ENCODE measurements around the gene CD276.
"Not testable (repeated sequence)": the region's sequence is repeated elsewhere in the genome, so short reads cannot be mapped to it uniquely, and the experiment has no call there.

CD276 gene

GRCh38 chr15:73709686-73710085 lies 25.5 kb downstream of the CD276 start:
- no peak for DNase-seq (ENCODE audit: low read depth in 3 of 3)

GRCh38 chr15:73710321-73710720 lies 26.1 kb downstream of the CD276 start:
- DNase-seq (ENCODE audit: low read depth in 3 of 3), result no peak

GRCh38 chr15:73711526-73711925 lies 27.3 kb downstream of the CD276 start:
- DNase-seq (ENCODE audit: low read depth in 3 of 3), result no peak

GRCh38 chr15:73712107-73712506 lies 27.9 kb downstream of the CD276 start:
- no peak for DNase-seq (ENCODE audit: low read depth in 3 of 3)

- no peak for DNase-seq (ENCODE audit: low read depth in 3 of 3)
These were observed 30.6 kb downstream of the CD276 start for GRCh38 chr15:73714695-73715301.

- no peak for DNase-seq (ENCODE audit: low read depth in 3 of 3)
These were observed 31.2 kb downstream of the CD276 start for GRCh38 chr15:73715417-73715816.

GRCh38 chr15:73716417-73716816 lies 32.2 kb downstream of the CD276 start:
- no peak for DNase-seq (ENCODE audit: low read depth in 3 of 3)

GRCh38 chr15:73717206-73717605 lies 33.0 kb downstream of the CD276 start:
- no peak for DNase-seq (ENCODE audit: low read depth in 3 of 3)

- no peak for DNase-seq (ENCODE audit: low read depth in 3 of 3)
These were observed 33.6 kb downstream of the CD276 start for GRCh38 chr15:73717802-73718201.

GRCh38 chr15:73718694-73719093 lies 34.5 kb downstream of the CD276 start:
- no peak for DNase-seq (ENCODE audit: low read depth in 3 of 3)

GRCh38 chr15:73722425-73722824 lies 38.2 kb downstream of the CD276 start:
- no peak for DNase-seq (ENCODE audit: low read depth in 3 of 3)

- DNase-seq (ENCODE audit: low read depth in 3 of 3), result no peak
These were observed 39.0 kb downstream of the CD276 start for GRCh38 chr15:73723191-73723590.

- no peak for DNase-seq (ENCODE audit: low read depth in 3 of 3)
These were observed 40.0 kb downstream of the CD276 start for GRCh38 chr15:73724212-73724611.

GRCh38 chr15:73727330-73727976 lies 43.3 kb downstream of the CD276 start:
- DNase-seq (ENCODE audit: low read depth in 3 of 3), result no peak

- not testable (repeated sequence) for DNase-seq (ENCODE audit: low read depth in 3 of 3)
These were observed 47.9 kb downstream of the CD276 start for GRCh38 chr15:73732051-73732450.

GRCh38 chr15:73732930-73733329 lies 48.7 kb downstream of the CD276 start:
- no peak for DNase-seq (ENCODE audit: low read depth in 3 of 3)

GRCh38 chr15:73737535-73737934 lies 53.4 kb downstream of the CD276 start:
- no peak for DNase-seq (ENCODE audit: low read depth in 3 of 3)

- DNase-seq (ENCODE audit: low read depth in 3 of 3), result no peak
These were observed 56.2 kb downstream of the CD276 start for GRCh38 chr15:73740152-73741048.

- no peak for DNase-seq (ENCODE audit: low read depth in 3 of 3)
These were observed 57.2 kb downstream of the CD276 start for GRCh38 chr15:73741321-73741836.

- DNase-seq (ENCODE audit: low read depth in 3 of 3), result no peak
These were observed 60.1 kb downstream of the CD276 start for GRCh38 chr15:73744293-73744692.

- no peak for DNase-seq (ENCODE audit: low read depth in 3 of 3)
These were observed 60.9 kb downstream of the CD276 start for GRCh38 chr15:73745073-73745472.

- no peak for DNase-seq (ENCODE audit: low read depth in 3 of 3)
These were observed 62.1 kb downstream of the CD276 start for GRCh38 chr15:73746261-73746660.

- DNase-seq (ENCODE audit: low read depth in 3 of 3), result no peak
These were observed 62.7 kb downstream of the CD276 start for GRCh38 chr15:73746883-73747282.

Measured in stimulated activated CD4-positive, alpha-beta T cell treated with anti-CD3 and anti-CD28 coated beads, TNF-alpha, amount 100 ng/mL, for 48 hours (primary cell).